Nephron progenitor cell (in vitro differentiated cells): ENCODE measurements around the gene ANKLE1.

ENCODE experiments used
- DNase-seq: peaks from one replicate; pipeline ENCODE4 v3.0.0; 2021
- H3K27ac Mint-ChIP-seq: 2 replicates; pipeline ENCODE4 v1.8.0; 2021; ENCODE audit warnings: mild to moderate bottlenecking, moderate library complexity, mixed read lengths
- H3K27me3 Mint-ChIP-seq: 2 replicates; pipeline ENCODE4 v1.8.0; 2021; ENCODE audit warnings: mild to moderate bottlenecking, low read depth, mixed read lengths; ENCODE audit not compliant: poor library complexity
- H3K36me3 Mint-ChIP-seq: 2 replicates; pipeline ENCODE4 v1.8.0; 2021; ENCODE audit warnings: low read depth, mixed read lengths
- H3K4me1 Mint-ChIP-seq: 2 replicates; pipeline ENCODE4 v1.8.0; 2021; ENCODE audit warnings: mixed read lengths
- H3K4me3 Mint-ChIP-seq: 2 replicates; pipeline ENCODE4 v1.8.0; 2021; ENCODE audit warnings: mild to moderate bottlenecking, moderate library complexity, mixed read lengths
- H3K9me3 Mint-ChIP-seq: 2 replicates; pipeline ENCODE4 v1.8.0; 2021; ENCODE audit warnings: mild to moderate bottlenecking, moderate library complexity, mixed read lengths
- CTCF ChIP-seq: fragments of 200-600 bp; sonication (generic); IDR thresholded peaks from 2 replicates; pipeline ENCODE4 v1.5.0; 2021; ENCODE audit warnings: antibody characterized with exemption

ANKLE1 gene

GRCh38 chr19:17321655-17322489 lies 40.2 kb downstream of the ANKLE1 start:
- no peaks in the 10 kb centered on the region for H3K9me3 Mint-ChIP-seq
- H3K4me1 Mint-ChIP-seq: peaks cover 6% of the 10 kb centered on the region
- TF ChIP-seq CTCF: no peak
- peaks cover 3% of the 10 kb centered on the region for H3K27me3 Mint-ChIP-seq
- H3K4me3 Mint-ChIP-seq: no peak overlapping the region
- peaks cover 13% of the 10 kb centered on the region for H3K36me3 Mint-ChIP-seq
- no peak for DNase-seq
- H3K27ac Mint-ChIP-seq: peak overlapping the region; percentile 95

- Mint-ChIP-seq H3K4me1 (peaks cover 14% of the 10 kb centered on the region), H3K27me3 (peaks cover 7% of the 10 kb centered on the region), H3K9me3 (no peaks in the 10 kb centered on the region), H3K27ac (peak overlapping the region; percentile 95), H3K36me3 (peaks cover 13% of the 10 kb centered on the region), H3K4me3 (no peak overlapping the region)
- no peak for TF ChIP-seq CTCF
- DNase-seq: no peak
These were observed 41.2 kb downstream of the ANKLE1 start for GRCh38 chr19:17322854-17323253.

GRCh38 chr19:17323300-17323963 lies 41.7 kb downstream of the ANKLE1 start:
- no peak for DNase-seq
- H3K27ac Mint-ChIP-seq: peak overlapping the region; percentile 81
- peaks cover 13% of the 10 kb centered on the region for H3K36me3 Mint-ChIP-seq
- no peak for TF ChIP-seq CTCF
- peaks cover 16% of the 10 kb centered on the region for H3K4me1 Mint-ChIP-seq
- H3K9me3 Mint-ChIP-seq: no peaks in the 10 kb centered on the region
- H3K27me3 Mint-ChIP-seq: peaks cover 7% of the 10 kb centered on the region
- no peak overlapping the region for H3K4me3 Mint-ChIP-seq

GRCh38 chr19:17323964-17324332 lies 42.2 kb downstream of the ANKLE1 start:
- Mint-ChIP-seq H3K27ac (no peak overlapping the region), H3K4me1 (peaks cover 16% of the 10 kb centered on the region), H3K27me3 (peaks cover 7% of the 10 kb centered on the region), H3K36me3 (peaks cover 13% of the 10 kb centered on the region), H3K9me3 (no peaks in the 10 kb centered on the region), H3K4me3 (no peak overlapping the region)
- no peak for DNase-seq
- no peak for TF ChIP-seq CTCF

- H3K9me3 Mint-ChIP-seq: no peaks in the 10 kb centered on the region
- H3K4me3 Mint-ChIP-seq: no peak overlapping the region
- no peak overlapping the region for H3K27ac Mint-ChIP-seq
- H3K4me1 Mint-ChIP-seq: peaks cover 16% of the 10 kb centered on the region
- H3K27me3 Mint-ChIP-seq: peaks cover 11% of the 10 kb centered on the region
- H3K36me3 Mint-ChIP-seq: peaks cover 13% of the 10 kb centered on the region
- no peak for TF ChIP-seq CTCF
- no peak for DNase-seq
These were observed 42.8 kb downstream of the ANKLE1 start for GRCh38 chr19:17324357-17325114.
